ENCODE measurements around the gene RAB37.

- TF ChIP-seq CTCF (IDR thresholded peaks at IDR 0.05) (no peak), ZFX (IDR thresholded peaks at IDR 0.05; ENCODE audit: borderline replicate concordance) (no peak)
These were observed 16.6 kb upstream of the RAB37 start for GRCh38 chr17:74720506-74720905.

Measured in 22Rv1 (cell line).